Muscle layer of duodenum (tissue), 2 donors: Measurements from ENCODE around the gene HOXB8.

Source experiments
- H3K27ac ChIP-seq: one replicate; pipeline ENCODE4 v1.7.0; 2013; ENCODE audit warnings: mild to moderate bottlenecking, low read length
- H3K27me3 ChIP-seq: one replicate; pipeline ENCODE4 v1.7.0; 2013; ENCODE audit warnings: low read depth, mild to moderate bottlenecking, control low read depth, low read length
- H3K36me3 ChIP-seq, 2 donors: one replicate each; pipeline ENCODE4 v1.7.0; 2013; ENCODE audit warnings: low read length in 2 of 2, control low read depth in 1 of 2, mild to moderate bottlenecking in 1 of 2; ENCODE audit not compliant: insufficient read depth in 2 of 2, control insufficient read depth in 1 of 2
- H3K4me1 ChIP-seq, 2 donors: one replicate each; pipeline ENCODE4 v1.7.0; 2013; ENCODE audit warnings: low read length in 2 of 2, mild to moderate bottlenecking in 2 of 2, control low read depth in 1 of 2, moderate library complexity in 1 of 2; ENCODE audit not compliant: insufficient read depth in 2 of 2, control insufficient read depth in 1 of 2
- H3K4me3 ChIP-seq, 2 donors: one replicate each; pipeline ENCODE4 v1.7.0; 2013; ENCODE audit warnings: low read length in 2 of 2, low read depth in 1 of 2, mild to moderate bottlenecking in 1 of 2
- H3K9me3 ChIP-seq, 2 donors: one replicate each; pipeline ENCODE4 v1.7.0; 2013; ENCODE audit warnings: low read length in 2 of 2, control low read depth in 1 of 2, mild to moderate bottlenecking in 1 of 2; ENCODE audit not compliant: control insufficient read depth in 1 of 2
- donor health status: healthy.

HOXB8 gene

DNA sequence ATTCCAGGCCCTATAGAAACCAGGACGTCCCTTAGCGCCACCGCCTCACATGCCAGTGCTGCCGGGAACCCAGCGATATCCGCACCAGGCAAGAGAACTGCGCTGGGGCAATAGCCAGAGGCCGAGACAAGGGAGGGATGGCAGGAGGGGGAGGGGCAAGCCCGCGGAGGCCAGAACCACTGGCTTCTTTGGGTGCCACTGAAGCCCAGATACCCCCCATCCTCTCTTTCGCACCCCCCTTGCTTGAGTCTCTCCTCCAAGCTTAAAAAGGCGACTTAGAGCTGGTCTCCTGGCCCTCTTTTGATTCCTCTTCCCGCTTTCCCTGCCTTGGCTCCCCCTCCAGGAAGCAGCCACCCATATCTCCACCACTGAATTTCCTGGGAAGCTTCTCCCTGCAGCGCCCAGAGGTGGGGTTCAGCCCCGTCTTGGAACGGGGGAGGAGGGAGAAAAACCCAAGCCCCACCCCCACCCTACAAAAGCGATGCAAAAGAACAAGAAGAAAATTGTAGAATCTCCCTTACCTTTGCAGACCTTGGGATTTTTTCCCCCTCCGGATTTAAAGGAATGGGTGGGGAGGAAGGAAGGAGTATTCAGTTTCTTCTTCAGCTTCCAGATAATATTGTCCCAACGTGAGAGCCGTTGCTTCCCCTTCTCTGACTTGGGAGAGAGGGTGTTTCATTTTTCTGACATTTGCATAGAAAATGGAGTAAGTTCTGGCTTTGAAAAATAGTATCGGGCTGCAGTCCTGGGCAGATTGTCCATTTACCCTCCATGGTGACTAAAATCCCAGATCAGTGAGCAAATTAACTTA lies 10.9 kb downstream of the HOXB8 start:
- Histone ChIP-seq H3K36me3 (peaks cover 0 to 5% of the 10 kb centered on the region in 2 donors), H3K4me3 (peak overlapping the region in 1 of 2 donors; percentile 6), H3K4me1 (peaks cover 0 to 13% of the 10 kb centered on the region in 2 donors), H3K27ac (no peak overlapping the region), H3K27me3 (peaks cover 25% of the 10 kb centered on the region), H3K9me3 (no peaks in the 10 kb centered on the region)

- Histone ChIP-seq H3K9me3 (no peaks in the 10 kb centered on the region), H3K4me3 (no peak overlapping the region), H3K27ac (no peak overlapping the region), H3K27me3 (peaks cover 24% of the 10 kb centered on the region), H3K36me3 (peaks cover 0 to 5% of the 10 kb centered on the region in 2 donors), H3K4me1 (peaks cover 0 to 13% of the 10 kb centered on the region in 2 donors)
These were observed 13.3 kb downstream of the HOXB8 start for GRCh38 chr17:48601539-48602425.

- Histone ChIP-seq H3K27ac (no peak overlapping the region), H3K4me3 (no peak overlapping the region), H3K4me1 (peaks cover 0 to 19% of the 10 kb centered on the region in 2 donors), H3K27me3 (peaks cover 24% of the 10 kb centered on the region), H3K9me3 (no peaks in the 10 kb centered on the region), H3K36me3 (no peaks in the 10 kb centered on the region)
These were observed 13.9 kb downstream of the HOXB8 start for GRCh38 chr17:48601207-48601538.

DNA sequence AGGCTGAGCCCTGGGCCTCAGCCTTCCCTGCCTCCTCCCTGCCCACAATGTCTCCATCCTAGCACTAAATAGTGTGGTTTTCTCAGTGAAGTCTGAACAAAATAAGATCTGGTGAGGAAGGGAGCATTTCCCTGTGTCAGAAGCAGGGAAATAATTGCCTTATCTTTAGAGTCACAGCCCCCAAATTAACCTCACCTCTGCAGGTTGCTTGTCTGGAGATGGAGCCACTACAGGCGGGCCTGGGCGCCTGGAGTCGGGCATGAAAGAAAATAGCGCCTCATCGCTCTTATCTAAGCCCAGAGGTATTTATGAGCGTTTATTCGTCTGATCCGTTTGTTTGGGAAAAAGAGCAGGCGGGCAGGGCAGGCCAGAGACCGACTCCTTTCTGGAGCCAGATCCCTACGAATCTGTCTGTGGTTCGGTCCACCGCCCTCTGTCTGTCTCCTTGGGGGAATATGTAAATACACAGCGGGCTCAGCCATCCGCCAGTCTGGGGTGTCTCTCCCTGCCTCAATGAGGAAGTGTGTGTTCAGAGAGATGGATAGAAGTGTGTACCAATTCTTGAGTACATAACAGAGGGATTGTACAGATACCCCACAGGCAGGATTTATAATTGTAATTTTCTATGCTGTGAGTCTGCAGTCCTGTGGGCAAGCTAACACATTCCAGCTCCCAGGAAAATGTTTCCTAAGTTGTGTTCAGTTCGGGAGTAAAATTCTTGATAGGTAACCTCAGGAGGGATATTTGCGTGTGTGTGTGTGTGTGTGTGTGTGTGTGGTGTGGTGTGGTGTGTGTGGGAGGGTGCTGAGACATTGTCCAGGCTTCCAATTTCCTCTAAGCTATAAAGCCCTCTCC lies 14.6 kb downstream of the HOXB8 start:
- Histone ChIP-seq H3K9me3 (no peaks in the 10 kb centered on the region), H3K4me1 (peaks cover 0 to 26% of the 10 kb centered on the region in 2 donors), H3K27ac (no peak overlapping the region), H3K27me3 (peaks cover 24% of the 10 kb centered on the region), H3K4me3 (no peak overlapping the region), H3K36me3 (no peaks in the 10 kb centered on the region)

- no peaks in the 10 kb centered on the region for H3K9me3 ChIP-seq
- H3K4me1 ChIP-seq, result peaks cover 7 to 37% of the 10 kb centered on the region in 2 donors
- H3K27me3 ChIP-seq, result peaks cover 23% of the 10 kb centered on the region
- H3K4me3 ChIP-seq, result no peak overlapping the region
- H3K27ac ChIP-seq, result no peak overlapping the region
- no peaks in the 10 kb centered on the region for H3K36me3 ChIP-seq
These were observed 15.7 kb downstream of the HOXB8 start for GRCh38 chr17:48599354-48599753.

DNA sequence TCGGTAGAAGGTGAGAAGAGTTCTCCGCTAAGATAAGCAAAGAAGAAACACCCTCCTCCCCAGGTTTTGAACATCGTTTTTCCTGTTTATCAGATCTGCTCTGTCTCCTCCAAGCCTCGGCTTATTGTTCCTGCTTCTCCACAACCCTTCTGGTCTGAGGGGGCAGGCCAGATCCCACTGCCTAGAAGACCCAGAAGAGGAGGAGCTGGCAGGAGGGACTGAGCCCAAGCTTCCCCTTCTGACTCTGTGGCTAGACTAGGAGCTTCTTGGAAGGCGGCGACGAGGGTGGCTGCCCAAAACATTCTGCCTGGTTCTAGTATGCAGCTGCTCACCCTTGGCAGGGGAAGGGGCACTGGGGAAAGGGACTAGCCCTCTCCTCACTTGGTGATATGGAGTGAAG lies 16.4 kb downstream of the HOXB8 start:
- no peaks in the 10 kb centered on the region for H3K9me3 ChIP-seq
- peaks cover 24% of the 10 kb centered on the region for H3K27me3 ChIP-seq
- peak overlapping the region in 1 of 2 donors; percentile 60 for H3K4me3 ChIP-seq
- no peak overlapping the region for H3K27ac ChIP-seq
- H3K4me1 ChIP-seq, result peaks cover 11 to 38% of the 10 kb centered on the region in 2 donors
- H3K36me3 ChIP-seq, result no peaks in the 10 kb centered on the region

GRCh38 chr17:48597778-48598631 lies 17.1 kb downstream of the HOXB8 start:
- Histone ChIP-seq H3K27me3 (peaks cover 24% of the 10 kb centered on the region), H3K4me1 (peaks cover 11 to 37% of the 10 kb centered on the region in 2 donors)

DNA sequence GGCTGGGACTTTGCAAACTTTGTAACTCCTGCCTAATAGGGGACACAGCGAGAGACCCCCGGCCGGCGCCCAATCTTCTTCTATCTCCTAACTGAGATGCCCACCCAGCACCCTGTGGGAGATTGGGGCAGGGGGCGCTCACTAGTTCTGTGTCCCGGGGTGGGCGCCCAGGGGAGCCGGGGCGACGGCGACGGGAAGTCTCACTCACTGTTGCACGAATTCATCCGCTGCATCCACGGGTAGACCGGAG lies 17.6 kb downstream of the HOXB8 start:
- Histone ChIP-seq H3K4me1 (peaks cover 11 to 31% of the 10 kb centered on the region in 2 donors), H3K27me3 (peaks cover 24% of the 10 kb centered on the region), H3K27ac (peak overlapping the region; percentile 73)

More at GRCh38 chr17:48597778-48598631, 17.1 kb downstream of the HOXB8 start:
- Histone ChIP-seq H3K27ac (peak overlapping the region; percentile 73), H3K36me3 (no peaks in the 10 kb centered on the region), H3K4me3 (peak overlapping the region; percentile 60 to 74), H3K9me3 (no peaks in the 10 kb centered on the region)

GRCh38 chr17:48596735-48597527 lies 18.2 kb downstream of the HOXB8 start:
- no peaks in the 10 kb centered on the region for H3K36me3 ChIP-seq
- H3K4me1 ChIP-seq, result peaks cover 11 to 26% of the 10 kb centered on the region in 2 donors
- H3K27me3 ChIP-seq, result peaks cover 23% of the 10 kb centered on the region
- H3K4me3 ChIP-seq, result peak overlapping the region; percentile 60 to 74
- peak overlapping the region; percentile 73 for H3K27ac ChIP-seq
- no peaks in the 10 kb centered on the region for H3K9me3 ChIP-seq

More for the DNA sequence above, 17.6 kb downstream of the HOXB8 start:
- no peaks in the 10 kb centered on the region for H3K9me3 ChIP-seq
- peak overlapping the region; percentile 60 to 74 for H3K4me3 ChIP-seq
- H3K36me3 ChIP-seq, result no peaks in the 10 kb centered on the region
